NCI-H524 (cell line): ENCODE data around the gene MAP3K9.
"Not testable (repeated sequence)": the region's sequence is repeated elsewhere in the genome, so short reads cannot be mapped to it uniquely, and the experiment has no call there.

Source experiments
- DNase-seq, 2 experiments: peaks; one replicate each; lab custom pipeline; 2025; lab: John Stamatoyannopoulos, UW

MAP3K9 gene

DNA sequence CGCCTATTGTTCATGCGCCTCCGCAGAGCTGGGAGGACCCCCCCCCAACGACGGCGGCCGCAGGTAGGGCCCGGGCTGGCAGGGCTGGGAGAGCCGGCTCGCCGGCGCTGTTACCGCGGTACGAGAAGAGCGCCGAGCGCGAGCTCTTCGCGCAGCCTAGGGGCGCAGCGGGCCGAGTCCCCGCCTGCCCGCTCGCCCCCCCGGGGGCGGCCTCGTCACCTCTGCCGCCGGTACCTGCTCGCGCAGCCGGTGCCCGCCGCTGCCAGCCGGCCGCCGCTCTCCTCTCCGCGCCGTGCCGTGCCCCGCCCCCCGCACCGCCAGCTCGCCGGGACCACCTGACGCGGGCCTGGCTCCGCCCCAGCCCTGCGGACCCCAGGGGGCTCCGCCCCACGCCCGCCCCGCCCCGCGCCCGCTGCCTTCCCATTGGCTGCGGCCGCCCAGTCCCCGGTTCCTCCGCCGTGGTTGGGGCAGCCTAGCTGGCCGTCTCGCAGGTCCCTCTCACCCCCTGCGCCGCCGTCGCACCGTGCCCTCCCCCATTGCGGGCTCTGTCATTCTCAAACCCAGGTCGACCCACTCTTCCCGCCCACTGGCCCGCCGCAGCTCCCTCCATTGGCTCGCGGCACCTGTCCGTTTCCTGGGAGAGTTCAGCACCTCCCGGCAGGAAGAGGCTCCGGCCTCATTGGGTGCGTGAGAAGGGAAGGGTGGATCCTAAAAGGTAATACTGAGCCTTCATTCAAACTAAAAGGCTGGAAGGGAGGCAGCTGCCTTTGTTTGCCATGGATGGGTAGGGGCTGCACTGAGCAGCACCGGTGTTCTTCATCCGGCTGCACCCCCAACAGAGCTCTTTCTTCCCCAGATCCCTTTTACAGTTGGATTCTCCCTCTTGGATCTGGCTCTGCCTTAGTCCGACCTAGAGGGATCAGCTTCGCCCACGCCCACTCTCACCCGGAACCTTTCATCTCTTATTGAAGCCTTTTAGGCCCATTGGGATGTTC lies at the start of gene MAP3K9:
MAP3K9 (minus strand) TSS at position 289 of the 995 bp plus-strand sequence. CDS start 342 bp downstream, outside the sequence.
- peak; percentile 99 to 100 for DNase-seq

DNA sequence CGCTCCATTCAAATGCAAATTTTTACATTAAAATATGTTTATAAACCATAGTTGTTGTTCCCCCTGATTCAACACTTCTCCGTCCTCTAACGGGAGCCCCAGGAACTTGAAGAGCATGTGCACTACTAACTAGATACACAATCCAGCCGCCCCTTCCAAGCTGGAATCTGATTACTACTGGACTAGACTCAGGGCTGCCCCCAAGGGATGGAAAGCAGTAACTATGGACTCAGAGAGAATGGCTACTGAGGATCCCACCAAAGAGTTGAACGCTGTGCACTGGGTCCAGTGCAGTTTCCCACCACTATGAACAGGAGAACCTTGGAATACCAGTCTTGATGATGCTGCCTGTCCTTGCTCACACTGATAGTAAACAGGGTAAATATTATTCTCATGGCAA lies 49.3 kb upstream of the MAP3K9 start:
- DNase-seq: peak in 1 of 2 experiments; percentile 16

DNA sequence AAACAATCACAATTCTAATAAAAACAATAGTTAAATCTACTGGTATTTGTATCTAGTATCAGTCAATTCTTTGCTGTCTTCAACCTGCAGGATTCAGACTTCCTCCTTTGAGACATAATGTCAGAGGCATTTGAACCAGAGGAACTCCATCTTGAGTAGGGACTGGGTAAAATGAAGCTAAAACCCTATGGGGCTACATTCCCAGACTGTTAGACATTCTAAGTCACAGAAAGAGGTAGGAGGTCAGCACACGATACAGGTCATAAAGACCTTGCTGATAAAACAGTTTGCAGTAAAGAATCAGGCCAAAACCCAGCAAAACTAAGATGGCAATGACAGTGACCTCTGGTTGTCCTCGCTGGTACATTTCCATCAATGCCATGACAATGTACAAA lies 48.2 kb upstream of the MAP3K9 start:
- no peak for DNase-seq

DNA sequence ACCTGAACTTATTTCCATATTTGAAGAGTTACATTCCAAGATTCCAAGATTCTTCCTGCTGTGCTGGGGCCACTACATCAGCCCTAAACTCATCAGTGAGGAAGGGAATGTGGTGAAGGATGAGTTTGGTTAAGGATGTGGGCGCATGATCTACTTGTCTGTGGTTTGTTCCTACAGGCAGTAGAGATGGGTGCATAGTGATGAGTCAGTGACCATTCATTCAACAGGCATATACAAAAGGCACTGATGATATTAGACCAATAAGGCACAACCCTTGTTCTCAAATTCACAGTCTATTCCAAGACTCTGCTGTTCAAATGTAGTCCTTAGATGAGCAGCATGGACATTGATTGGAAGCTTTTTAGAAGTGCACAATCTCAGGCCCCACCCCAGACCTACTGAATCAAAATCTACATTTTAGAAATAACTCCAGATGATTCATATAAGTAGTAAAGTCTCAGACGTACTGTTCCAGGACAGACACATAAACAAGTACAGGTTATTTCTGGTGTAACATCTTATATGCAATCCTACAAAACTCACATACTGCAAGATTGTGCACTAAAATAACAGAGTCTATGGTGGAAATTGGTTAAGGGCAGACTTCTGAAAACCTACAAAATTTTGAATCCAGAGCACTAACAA lies 47.7 kb upstream of the MAP3K9 start:
- no peak for DNase-seq

- DNase-seq: no peak
These were observed 46.2 kb upstream of the MAP3K9 start for GRCh38 chr14:70855486-70855885.

- DNase-seq: not testable (repeated sequence)
These were observed 44.3 kb upstream of the MAP3K9 start for GRCh38 chr14:70853658-70854057.

DNA sequence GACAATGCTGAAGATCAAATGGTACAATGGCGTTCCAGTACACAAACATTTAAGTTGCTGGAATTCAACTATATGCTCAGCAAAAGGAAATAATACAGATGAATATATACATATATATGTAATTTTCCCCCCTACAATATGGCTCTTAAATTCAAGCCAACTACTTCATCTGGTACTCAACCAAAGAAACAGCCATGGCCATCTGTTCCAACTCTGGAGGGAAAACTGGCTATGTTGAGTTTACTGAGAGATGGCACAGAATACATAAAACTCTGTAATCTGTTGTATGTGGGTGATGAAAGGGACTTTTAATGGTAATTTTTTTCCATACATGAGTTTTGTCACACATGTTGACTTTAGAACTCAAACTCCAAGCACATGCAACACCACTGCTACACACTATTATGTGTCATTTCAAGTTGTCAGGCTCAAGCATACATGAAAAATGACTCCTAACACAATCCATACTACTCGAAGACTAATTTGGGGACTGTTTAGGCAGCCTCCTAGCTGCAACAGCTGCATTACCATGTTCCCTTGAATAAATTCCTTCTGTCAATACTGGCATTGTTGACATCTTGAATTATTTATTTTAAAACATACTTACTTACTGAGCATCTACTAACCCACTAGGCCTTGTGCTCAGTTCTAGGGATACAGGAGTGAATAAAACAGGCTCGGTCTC lies 38.2 kb upstream of the MAP3K9 start:
- peak; percentile 67 to 88 for DNase-seq

DNA sequence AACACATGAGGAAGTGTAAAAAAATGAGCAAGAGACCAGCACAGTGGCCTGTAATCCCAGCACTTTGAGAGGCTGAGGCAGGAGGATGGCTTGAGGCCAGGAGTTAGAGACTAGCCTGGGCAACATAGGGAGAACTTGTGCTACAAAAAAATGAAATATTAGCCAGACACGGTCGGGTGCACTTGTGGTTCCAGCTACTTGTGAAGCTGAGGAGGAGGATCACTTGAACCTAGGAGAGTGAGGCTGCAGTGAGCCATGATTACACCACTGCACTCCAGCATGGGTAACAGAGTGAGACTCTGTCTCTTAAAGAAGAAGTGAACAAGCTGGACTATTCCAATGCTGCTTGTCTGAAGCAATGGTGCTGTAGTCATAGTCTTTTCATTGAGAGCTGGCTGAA lies 36.3 kb upstream of the MAP3K9 start:
- no peak for DNase-seq

DNA sequence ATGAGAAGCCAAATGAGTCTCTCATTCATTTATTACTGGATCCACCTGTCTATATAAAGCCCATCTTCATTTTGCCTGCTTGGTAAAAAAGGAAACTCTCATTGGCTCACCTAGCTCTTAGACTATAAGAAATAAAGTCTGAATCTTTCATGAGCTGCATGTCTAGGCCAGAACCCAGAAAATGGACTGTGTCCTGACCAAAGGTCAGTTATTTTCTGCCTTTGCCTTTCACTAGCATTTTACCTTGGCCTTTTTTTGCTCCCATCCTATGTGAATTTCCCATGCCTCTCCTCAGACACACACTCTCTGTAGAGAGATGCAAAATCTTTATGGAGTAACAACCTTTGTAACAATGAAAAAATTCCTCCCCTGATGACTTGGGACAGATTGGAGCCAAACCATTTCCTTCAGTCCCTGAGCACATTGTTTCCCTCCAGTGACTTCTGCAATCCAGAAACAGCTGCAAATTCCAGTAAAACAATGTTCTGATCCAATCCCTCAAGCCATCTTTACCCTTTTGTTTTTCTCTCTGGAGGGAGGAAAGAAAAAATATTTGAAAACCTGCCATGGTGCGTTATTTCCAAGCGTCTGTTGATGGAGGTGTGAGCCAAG lies 33.6 kb upstream of the MAP3K9 start:
- no peak for DNase-seq

GRCh38 chr14:70838076-70838475 lies 28.8 kb upstream of the MAP3K9 start:
- DNase-seq: no peak

- DNase-seq: no peak
These were observed 27.6 kb upstream of the MAP3K9 start for GRCh38 chr14:70836946-70837345.

- DNase-seq: no peak
These were observed 24.6 kb upstream of the MAP3K9 start for GRCh38 chr14:70833884-70834283.

- DNase-seq: no peak
These were observed 23.4 kb upstream of the MAP3K9 start for GRCh38 chr14:70832561-70833305.

DNA sequence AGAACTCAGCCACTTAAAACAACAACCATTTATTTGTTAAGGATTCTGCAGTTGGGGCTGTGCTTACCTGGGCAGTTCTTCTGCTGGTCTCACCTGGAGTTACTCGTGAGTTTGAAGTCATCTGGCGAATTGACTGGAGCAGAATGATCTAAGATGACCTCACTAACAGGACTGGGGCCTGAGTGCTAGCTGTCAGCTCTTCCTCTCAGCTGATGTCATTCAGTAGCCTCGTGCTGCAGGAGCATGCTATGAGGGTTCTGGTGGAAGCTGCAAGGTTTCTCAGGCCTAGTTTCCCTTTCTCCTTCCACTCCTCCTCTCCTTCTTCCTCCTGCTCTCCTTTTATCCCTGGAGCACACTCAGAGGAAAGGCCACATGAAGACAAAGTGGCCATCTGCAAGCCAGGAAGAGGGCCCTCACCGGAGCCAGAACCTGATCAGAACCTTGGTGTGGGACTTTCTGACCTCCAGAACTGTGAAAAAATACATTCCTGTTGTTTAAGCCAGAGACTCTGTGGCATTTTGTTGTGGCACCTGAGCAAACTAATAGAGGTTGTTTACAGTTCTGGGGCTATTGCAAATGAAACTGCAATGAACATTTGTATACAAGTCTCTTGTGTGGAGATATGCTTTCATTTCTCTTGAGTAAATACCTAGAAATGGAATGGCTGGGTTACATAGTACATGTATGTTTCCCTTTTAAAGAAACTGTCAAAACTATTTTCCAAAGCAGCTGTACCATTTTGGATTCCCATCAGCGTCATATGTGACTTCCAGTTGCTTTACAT lies 21.9 kb upstream of the MAP3K9 start:
- no peak for DNase-seq

DNA sequence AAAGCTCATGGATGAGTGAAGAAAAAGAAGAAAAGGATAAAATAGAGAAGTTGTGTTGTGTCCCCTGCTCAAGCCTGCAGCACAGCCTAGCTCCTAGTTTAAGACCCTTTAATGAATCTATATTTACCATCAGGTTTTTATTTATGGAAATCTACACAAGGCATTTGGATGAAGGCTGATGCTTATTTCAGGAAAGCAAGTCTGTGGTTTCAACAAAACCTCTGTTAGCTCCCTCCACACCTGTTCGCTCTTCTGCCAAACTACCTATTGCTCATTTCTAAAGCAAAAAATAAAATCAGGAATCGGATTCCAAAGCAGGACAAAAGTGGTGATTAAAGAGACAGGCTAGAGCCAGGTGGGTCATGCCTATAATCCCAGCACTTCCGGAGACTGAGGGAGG lies 18.9 kb upstream of the MAP3K9 start:
- DNase-seq: no peak

GRCh38 chr14:70827752-70828151 lies 18.4 kb upstream of the MAP3K9 start:
- no peak for DNase-seq

DNA sequence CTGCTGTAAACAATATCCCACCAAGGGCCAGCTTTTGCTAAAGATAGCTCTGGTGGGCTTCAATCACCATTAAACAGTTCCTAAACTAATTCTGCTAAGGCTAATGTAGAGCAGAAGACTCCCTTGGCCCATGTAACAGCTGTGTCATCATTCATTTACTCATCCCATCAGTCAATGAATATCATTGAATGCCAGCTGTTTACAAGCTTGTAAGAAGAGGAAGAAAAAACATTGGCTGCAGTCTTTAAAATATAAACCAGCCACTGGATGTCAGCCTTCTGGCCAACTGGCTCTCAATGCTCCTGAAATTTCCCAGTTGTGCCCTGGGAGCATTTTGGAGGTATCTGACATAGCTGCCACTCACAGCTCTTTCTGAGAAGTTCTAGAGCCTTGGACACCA lies 18.0 kb upstream of the MAP3K9 start:
- peak in 1 of 2 experiments; percentile 44 for DNase-seq

DNA sequence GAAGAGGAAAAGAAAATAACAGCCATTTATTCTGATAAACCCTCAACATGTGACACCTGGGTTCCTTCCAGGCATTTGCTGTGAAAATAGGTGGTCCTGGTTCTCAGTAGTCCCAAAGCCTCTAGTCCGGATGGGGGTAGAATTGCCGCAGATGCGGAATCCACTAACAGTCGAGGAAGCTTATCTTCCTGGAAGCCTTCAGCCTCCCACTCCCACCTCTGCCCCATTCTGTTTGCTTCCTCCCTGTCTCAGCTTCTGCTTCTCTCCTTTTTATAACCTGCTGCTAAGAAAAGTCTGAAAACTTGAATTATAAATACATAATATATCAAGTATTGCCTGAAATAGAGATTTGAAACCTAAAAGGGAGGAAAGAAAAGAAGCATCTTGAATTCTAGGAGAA lies 14.0 kb upstream of the MAP3K9 start:
- DNase-seq: no peak

GRCh38 chr14:70822530-70823185 lies 13.3 kb upstream of the MAP3K9 start:
- DNase-seq: peak in 1 of 2 experiments; percentile 65
